Muscle of leg (tissue), 11 donors: ENCODE data around the gene ARHGEF16. TPM values are rescaled to one million over a fixed set of nuclear protein-coding genes. Genes with fewer than 3 reads are reported as not detected.

Source experiments
- DNase-seq: peaks from one replicate; pipeline ENCODE4 v3.0.0; 2013
- H3K27ac ChIP-seq: one replicate; pipeline ENCODE4 v1.5.1; 2013; ENCODE audit warnings: mild to moderate bottlenecking, low read length, control low read depth
- H3K27me3 ChIP-seq: one replicate; pipeline ENCODE4 v1.6.1; 2013; ENCODE audit warnings: low read length; ENCODE audit not compliant: control insufficient read depth, insufficient read depth
- H3K36me3 ChIP-seq: one replicate; pipeline ENCODE4 v1.6.1; 2013; ENCODE audit warnings: low read length; ENCODE audit not compliant: control insufficient read depth, insufficient read depth
- H3K4me1 ChIP-seq: one replicate; pipeline ENCODE4 v1.6.1; 2013; ENCODE audit warnings: low read length; ENCODE audit not compliant: control insufficient read depth, insufficient read depth
- H3K4me3 ChIP-seq: one replicate; pipeline ENCODE4 v1.5.1; 2013; ENCODE audit warnings: low read length, control low read depth
- H3K9me3 ChIP-seq: replicated peaks from 2 replicates; pipeline ENCODE4 v1.6.1; 2013; ENCODE audit warnings: low read depth, low read length; ENCODE audit not compliant: control insufficient read depth
- WGBS: methylation state at CpG from one replicate; pipeline ENCODE4 v1.1.5; 2013; ENCODE audit warnings: missing lambda C conversion rate; ENCODE audit not compliant: insufficient coverage; 5-methylcytosine and 5-hydroxymethylcytosine counted together
- polyA plus RNA-seq, 8 donors: library from polyadenylated mRNA; unstranded; fragments of 120-200 nt; gene quantifications; one replicate each; pipeline versions ENCODE4 v1.2.1 to v1.2.3, GENCODE V29; 2013; ENCODE audit warnings: inconsistent platforms in 1 of 8, low replicate concordance in 1 of 8; ENCODE audit not compliant: insufficient read length in 8 of 8, insufficient read depth in 1 of 8
- total RNA-seq: library from RNA; stranded (reverse); fragments of 120-200 nt; gene quantifications from one replicate; pipeline ENCODE4 v1.2.4, GENCODE V29; 2013

Gene ARHGEF16
- total and polyA plus RNA-seq, 9 donors: 0.35 to 2.3 (median 0.53) TPM

GRCh38 chr1:3430406-3430805, 24.1 kb upstream of the ARHGEF16 start:
- WGBS: 78% methylated on average over 13 of the region's 19 CpGs

GRCh38 chr1:3430820-3431219, 23.6 kb upstream of the ARHGEF16 start:
- H3K9me3 ChIP-seq: no peaks in the 10 kb centered on the region
- H3K36me3 ChIP-seq: no peaks in the 10 kb centered on the region
- H3K4me1 ChIP-seq: no peaks in the 10 kb centered on the region
- H3K4me3 ChIP-seq: no peak overlapping the region
- H3K27ac ChIP-seq: no peak overlapping the region
- no peak for DNase-seq
- H3K27me3 ChIP-seq: peaks cover 9% of the 10 kb centered on the region
- 83% methylated on average over 15 of the region's 22 CpGs for WGBS

More at GRCh38 chr1:3430406-3430805, 24.1 kb upstream of the ARHGEF16 start:
- H3K9me3 ChIP-seq: no peaks in the 10 kb centered on the region
- no peaks in the 10 kb centered on the region for H3K36me3 ChIP-seq
- H3K27ac ChIP-seq: no peak overlapping the region
- no peak for DNase-seq
- peaks cover 6% of the 10 kb centered on the region for H3K27me3 ChIP-seq
- H3K4me1 ChIP-seq: no peaks in the 10 kb centered on the region
- no peak overlapping the region for H3K4me3 ChIP-seq

GRCh38 chr1:3431266-3431665, 23.2 kb upstream of the ARHGEF16 start:
- Histone ChIP-seq H3K36me3 (no peaks in the 10 kb centered on the region), H3K4me3 (no peak overlapping the region), H3K27ac (no peak overlapping the region), H3K4me1 (no peaks in the 10 kb centered on the region), H3K27me3 (peaks cover 10% of the 10 kb centered on the region), H3K9me3 (no peaks in the 10 kb centered on the region)
- 41% methylated on average over 11 of the region's 12 CpGs for WGBS
- DNase-seq: no peak

- no peak for DNase-seq
- H3K9me3 ChIP-seq: no peaks in the 10 kb centered on the region
- peaks cover 10% of the 10 kb centered on the region for H3K27me3 ChIP-seq
- WGBS: 80% methylated on average over 12 of the region's 17 CpGs
- H3K4me3 ChIP-seq: no peak overlapping the region
- H3K36me3 ChIP-seq: no peaks in the 10 kb centered on the region
- H3K4me1 ChIP-seq: no peaks in the 10 kb centered on the region
- H3K27ac ChIP-seq: no peak overlapping the region
Observed at GRCh38 chr1:3431686-3432085, 22.8 kb upstream of the ARHGEF16 start.

- H3K4me1 ChIP-seq: no peaks in the 10 kb centered on the region
- 34% methylated on average over 10 of the region's 15 CpGs for WGBS
- no peaks in the 10 kb centered on the region for H3K9me3 ChIP-seq
- no peaks in the 10 kb centered on the region for H3K36me3 ChIP-seq
- no peak for DNase-seq
- H3K4me3 ChIP-seq: no peak overlapping the region
- H3K27ac ChIP-seq: no peak overlapping the region
- peaks cover 10% of the 10 kb centered on the region for H3K27me3 ChIP-seq
Observed at GRCh38 chr1:3432306-3432705, 22.2 kb upstream of the ARHGEF16 start.

- Histone ChIP-seq H3K27me3 (peaks cover 13% of the 10 kb centered on the region), H3K27ac (no peak overlapping the region), H3K9me3 (no peaks in the 10 kb centered on the region), H3K36me3 (no peaks in the 10 kb centered on the region), H3K4me1 (no peaks in the 10 kb centered on the region), H3K4me3 (no peak overlapping the region)
- no peak for DNase-seq
- 86% methylated on average over 14 of the region's 14 CpGs for WGBS
Observed at GRCh38 chr1:3433076-3433475, 21.4 kb upstream of the ARHGEF16 start.

GRCh38 chr1:3433596-3434320, 20.7 kb upstream of the ARHGEF16 start:
- Histone ChIP-seq H3K27me3 (peaks cover 13% of the 10 kb centered on the region), H3K4me3 (no peak overlapping the region), H3K36me3 (no peaks in the 10 kb centered on the region), H3K9me3 (no peaks in the 10 kb centered on the region), H3K27ac (no peak overlapping the region), H3K4me1 (no peaks in the 10 kb centered on the region)
- DNase-seq: no peak
- 85% methylated on average over 13 of the region's 31 CpGs for WGBS

- WGBS: 84% methylated on average over 34 of the region's 40 CpGs
- no peak overlapping the region for H3K27ac ChIP-seq
- no peaks in the 10 kb centered on the region for H3K9me3 ChIP-seq
- H3K27me3 ChIP-seq: peaks cover 17% of the 10 kb centered on the region
- H3K4me1 ChIP-seq: no peaks in the 10 kb centered on the region
- no peaks in the 10 kb centered on the region for H3K36me3 ChIP-seq
- DNase-seq: no peak
- no peak overlapping the region for H3K4me3 ChIP-seq
Observed at GRCh38 chr1:3434406-3435110, 19.9 kb upstream of the ARHGEF16 start.

- Histone ChIP-seq H3K36me3 (no peaks in the 10 kb centered on the region), H3K9me3 (no peaks in the 10 kb centered on the region), H3K4me1 (no peaks in the 10 kb centered on the region), H3K27ac (no peak overlapping the region), H3K27me3 (peaks cover 20% of the 10 kb centered on the region), H3K4me3 (no peak overlapping the region)
- DNase-seq: no peak
- 73% methylated on average over 16 of the region's 21 CpGs for WGBS
Observed at GRCh38 chr1:3435666-3436065, 18.8 kb upstream of the ARHGEF16 start.

- Histone ChIP-seq H3K36me3 (no peaks in the 10 kb centered on the region), H3K27me3 (peaks cover 28% of the 10 kb centered on the region), H3K27ac (no peak overlapping the region), H3K9me3 (no peaks in the 10 kb centered on the region), H3K4me1 (no peaks in the 10 kb centered on the region), H3K4me3 (no peak overlapping the region)
- no peak for DNase-seq
- WGBS: 81% methylated on average over 11 of the region's 11 CpGs
Observed at GRCh38 chr1:3436451-3436850, 18.0 kb upstream of the ARHGEF16 start.
